Stimulated activated CD4-positive, alpha-beta T cell treated with anti-CD3 and anti-CD28 coated beads, Interleukin-2, amount 100 ng/mL, for 48 hours (primary cell): ENCODE measurements around the gene HSD17B2.
"Not testable (repeated sequence)": the region's sequence is repeated elsewhere in the genome, so short reads cannot be mapped to it uniquely, and the experiment has no call there.

Experiments
- DNase-seq, 2 donors: peaks; one replicate each; pipeline ENCODE4 v3.0.0-alpha.2; 2020

The HSD17B2 gene

GRCh38 chr16:82137822-82138167 lies 102.7 kb downstream of the HSD17B2 start:
- DNase-seq: no peak

GRCh38 chr16:82138478-82139285 lies 103.6 kb downstream of the HSD17B2 start:
- no peak for DNase-seq

- DNase-seq: not testable (repeated sequence)
Observed at GRCh38 chr16:82139286-82139571, 104.2 kb downstream of the HSD17B2 start.

GRCh38 chr16:82146556-82146955 lies 111.5 kb downstream of the HSD17B2 start:
- DNase-seq: no peak

- no peak for DNase-seq
Observed at GRCh38 chr16:82146957-82147356, 111.9 kb downstream of the HSD17B2 start.

GRCh38 chr16:82147546-82147945 lies 112.5 kb downstream of the HSD17B2 start:
- DNase-seq: no peak
